Measurements from ENCODE around the gene MTMR3. TPM values are rescaled to one million over a fixed set of nuclear protein-coding genes. Genes with fewer than 3 reads are reported as not detected.

The MTMR3 gene
- total and polyA plus RNA-seq, 2 donors (not counting 1 experiment from before 2014, with no cell fraction given): 31.7 to 67.8 TPM

- Mint-ChIP-seq H3K27ac (no peak overlapping the region), H3K4me3 (no peak overlapping the region), H3K27me3 (no peaks in the 10 kb centered on the region), H3K4me1 (no peaks in the 10 kb centered on the region), H3K9me3 (ENCODE audit: insufficient read depth) (no peaks in the 10 kb centered on the region)
- no peak for ATAC-seq (ENCODE audit: low read depth)
- H3K9me3 ChIP-seq (ENCODE audit: control extremely low read depth in 1 of 3, control insufficient read depth in 2 of 3, insufficient read depth in 1 of 3, low read length in 2 of 3): no peaks in the 10 kb centered on the region
- no peaks in the 10 kb centered on the region for H3K4me1 ChIP-seq (ENCODE audit: control insufficient read depth in 2 of 2, insufficient read depth in 2 of 2, low read length in 2 of 2)
- WGBS (ENCODE audit: insufficient coverage): 100% methylated on average over 4 of the region's 6 CpGs
- no peak overlapping the region for H3K27ac ChIP-seq (ENCODE audit: low read length in 2 of 2)
- TF ChIP-seq EZH2 (IDR thresholded peaks at IDR 0.05; ENCODE audit: borderline replicate concordance, insufficient read depth, low read depth, low read length, poor library complexity, severe bottlenecking) (no peak), CTCF (IDR thresholded peaks at IDR 0.05) (no peak)
- H3K4me3 ChIP-seq (ENCODE audit: control extremely low read depth in 1 of 5, extremely low read depth in 1 of 5, insufficient read depth in 1 of 5, low read depth in 2 of 5, low read length in 4 of 5): no peak overlapping the region
- CTCF ChIA-PET: interaction anchor here (3.0 kb wide), 1 partner anchor 13 kb away, joined by 16 read pairs; no protein-coding TSS in a partner anchor
- intact Hi-C loops (cut with micrococcal nuclease): no loop called here
- no peak overlapping the region for H3K9ac ChIP-seq (ENCODE audit: low read length)
- H2AFZ ChIP-seq (ENCODE audit: insufficient read depth, low read depth, low read length, poor library complexity, severe bottlenecking): no peak overlapping the region
- H4K20me1 ChIP-seq (ENCODE audit: control insufficient read depth, insufficient read depth, low read length, poor library complexity, severe bottlenecking): no peaks in the 10 kb centered on the region
- no peak overlapping the region for H3K4me2 ChIP-seq (replicated peaks; ENCODE audit: low read depth, low read length, poor library complexity, severe bottlenecking)
- peaks cover 2 to 37% of the 10 kb centered on the region in 2 experiments for H3K36me3 ChIP-seq (replicated peaks in 1 of 2; ENCODE audit: control extremely low read depth in 1 of 2, control insufficient read depth in 1 of 2, extremely low read depth in 1 of 2, insufficient read depth in 2 of 2, low read length in 1 of 2)
- POLR2A ChIA-PET: no interaction called here
- H3K79me2 ChIP-seq (ENCODE audit: control insufficient read depth, insufficient read depth, low read length): no peaks in the 10 kb centered on the region
- DNase-seq: no peak
- no peaks in the 10 kb centered on the region for H3K27me3 ChIP-seq (replicated peaks in 1 of 4; ENCODE audit: control extremely low read depth in 1 of 4, control insufficient read depth in 3 of 4, insufficient read depth in 4 of 4, low read length in 3 of 4)
These were observed 109.6 kb downstream of the MTMR3 start for GRCh38 chr22:29992341-29993275.
